Fibroblast of skin of left biceps (primary cell): ENCODE data around the gene XYLB.

Experiments used
- DNase-seq, 2 experiments: peaks; one replicate each; pipeline ENCODE4 v3.0.0-alpha.2; 2013; ENCODE audit warnings: low read depth in 2 of 2

XYLB gene

DNA sequence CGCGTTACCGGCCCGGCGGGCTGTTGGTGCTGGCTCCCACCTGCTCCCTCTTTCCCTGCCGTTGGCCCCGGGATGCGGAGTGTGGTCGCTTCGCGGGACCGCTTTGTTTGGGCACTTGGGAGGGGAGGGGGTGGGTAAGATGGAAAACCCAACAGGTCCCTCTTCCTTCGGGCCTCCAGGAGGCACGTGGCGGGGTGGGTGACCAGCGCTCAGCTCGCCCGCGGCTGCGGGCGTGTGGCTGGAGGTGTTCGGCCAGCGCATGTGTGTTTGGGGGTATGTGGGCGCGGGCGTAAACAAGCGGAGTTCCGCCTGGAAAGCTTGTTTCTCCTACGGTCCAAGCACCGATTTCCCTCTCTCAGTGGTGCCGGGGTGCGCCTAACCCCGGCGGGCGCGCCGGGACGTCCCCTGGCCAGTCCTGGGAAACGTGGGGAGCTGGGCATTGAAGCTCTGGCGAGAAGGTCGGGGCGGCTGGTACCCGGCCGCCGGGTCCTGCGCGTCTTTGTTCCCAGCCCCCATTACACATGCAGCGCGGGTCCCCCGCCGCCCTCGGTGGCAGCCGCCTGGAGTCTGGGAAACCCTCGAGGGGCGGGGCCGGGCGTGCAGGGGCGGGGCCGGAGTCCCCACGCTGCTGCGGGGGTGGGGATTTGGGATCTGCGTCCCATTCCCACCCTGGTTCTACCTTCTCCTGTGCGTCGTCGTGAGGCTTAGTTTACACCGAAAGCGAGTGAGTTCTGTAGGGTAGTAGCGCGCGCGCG, 108.5 kb downstream of the XYLB start:
- no peak for DNase-seq

DNA sequence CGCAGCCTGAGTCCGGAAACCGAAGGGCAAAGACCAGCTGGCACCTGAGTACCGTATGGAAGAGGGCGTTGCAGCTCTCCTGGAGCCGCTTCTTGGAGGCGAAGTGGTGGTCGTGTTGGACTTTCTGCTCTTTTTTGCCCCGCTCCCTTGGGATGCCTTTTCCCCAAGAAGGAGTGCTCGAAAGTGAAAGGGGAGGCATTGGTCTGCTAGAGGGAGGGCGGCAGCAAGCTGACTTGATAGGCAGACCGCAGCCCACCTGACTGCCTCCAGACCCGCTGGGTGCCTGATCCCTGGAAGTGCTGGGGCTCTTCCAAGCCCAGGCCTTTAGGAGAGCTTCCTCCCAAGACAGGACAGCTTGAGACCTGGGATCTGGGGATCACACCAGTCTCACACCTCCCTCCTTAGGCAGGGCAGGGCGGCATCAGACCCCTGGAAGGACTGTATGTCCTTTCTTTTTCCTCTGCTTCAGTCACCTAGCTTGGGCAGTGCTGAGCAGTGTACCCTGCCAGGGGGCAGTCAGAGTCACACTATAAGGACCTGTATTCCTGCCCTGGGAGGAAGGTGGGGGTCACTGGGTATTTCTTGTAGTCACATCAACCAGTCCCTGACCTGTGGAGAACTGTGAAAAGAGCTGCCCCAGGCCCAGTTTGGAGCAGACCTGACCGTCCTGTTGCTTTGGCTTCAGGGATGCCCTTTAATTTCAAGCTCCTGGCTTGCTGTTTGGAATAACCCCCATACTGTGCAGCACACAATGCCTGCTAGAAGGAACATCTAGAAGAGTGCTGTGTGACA, 109.2 kb downstream of the XYLB start:
- no peak for DNase-seq

GRCh38 chr3:38457111-38458003, 110.8 kb downstream of the XYLB start:
- DNase-seq, result no peak

- DNase-seq, result no peak
Measured at GRCh38 chr3:38458796-38459498, 112.4 kb downstream of the XYLB start.

- DNase-seq, result no peak
Measured at GRCh38 chr3:38459499-38460048, 113.0 kb downstream of the XYLB start.

DNA sequence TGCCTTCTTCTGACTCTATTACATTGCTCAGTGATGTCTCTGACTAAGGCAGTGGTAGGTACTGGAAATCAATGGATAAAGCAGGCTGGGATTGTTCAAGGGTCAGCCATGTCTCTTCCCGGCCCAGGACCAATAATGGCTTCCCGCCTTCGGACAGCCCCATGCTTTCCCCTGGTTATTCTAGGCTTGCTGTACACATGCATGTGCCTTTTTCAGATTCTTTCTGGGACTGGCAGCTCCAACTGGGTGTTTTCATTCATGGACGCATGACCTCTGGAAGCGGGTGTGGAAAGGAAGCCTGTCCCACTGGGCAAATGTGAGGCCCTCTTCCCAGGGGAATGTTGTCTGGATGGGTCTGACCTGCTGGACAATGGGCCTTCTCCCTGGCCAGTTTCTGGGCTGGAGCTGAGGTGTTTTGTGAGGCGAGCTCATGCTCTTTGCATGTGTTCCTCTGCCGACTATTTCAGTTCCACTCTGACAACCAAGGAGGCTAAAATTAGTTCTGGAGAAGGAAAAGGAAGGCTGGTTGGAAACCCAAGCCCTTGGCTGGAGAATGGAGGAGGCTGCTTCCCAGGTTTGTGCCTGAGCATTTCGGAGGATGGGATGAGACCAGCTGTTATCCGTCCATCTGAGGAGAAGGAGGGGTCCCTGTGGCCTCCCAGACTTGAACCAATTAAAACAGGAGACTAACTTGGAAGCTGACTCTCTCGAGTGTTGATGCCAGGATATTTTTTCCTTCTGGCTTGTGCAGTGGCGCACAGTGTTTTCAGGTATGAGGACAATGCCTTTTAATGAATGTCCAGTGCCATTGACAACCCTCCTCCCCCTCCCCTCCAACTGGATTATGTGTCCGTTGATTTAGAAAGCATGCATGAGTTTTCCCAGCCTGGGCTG, 114.0 kb downstream of the XYLB start:
- no peak for DNase-seq
